KMS-11 (cell line): ENCODE data around the gene LHFPL4.
"Not testable (repeated sequence)": the region's sequence is repeated elsewhere in the genome, so short reads cannot be mapped to it uniquely, and the experiment has no call there.

Source experiments
- H2AFZ ChIP-seq: fragments of 200-600 bp; sonication (generic); 2 replicates; pipeline ENCODE4 v1.6.1; 2016; ENCODE audit warnings: antibody characterized with exemption, mixed run types, low read depth
- H3K27ac ChIP-seq: fragments of 200-600 bp; sonication (generic); 2 replicates; pipeline ENCODE4 v1.6.1; 2016; ENCODE audit warnings: mild to moderate bottlenecking, mixed run types
- H3K27me3 ChIP-seq: fragments of 200-600 bp; sonication (generic); 2 replicates; pipeline ENCODE4 v1.6.1; 2017; ENCODE audit warnings: mild to moderate bottlenecking, low read depth, mixed run types, moderate library complexity; ENCODE audit not compliant: insufficient read depth
- H3K36me3 ChIP-seq: fragments of 200-600 bp; sonication (generic); 2 replicates; pipeline ENCODE4 v1.6.1; 2017; ENCODE audit warnings: mild to moderate bottlenecking, mixed run types; ENCODE audit not compliant: insufficient read depth
- H3K4me1 ChIP-seq: fragments of 200-600 bp; sonication (generic); 2 replicates; pipeline ENCODE4 v1.6.1; 2016; ENCODE audit warnings: mild to moderate bottlenecking, low read depth, mixed run types; ENCODE audit not compliant: poor library complexity, severe bottlenecking
- H3K4me2 ChIP-seq: fragments of 200-600 bp; sonication (generic); 2 replicates; pipeline ENCODE4 v1.7.0; 2016; ENCODE audit warnings: mild to moderate bottlenecking, mixed run types
- H3K4me3 ChIP-seq: fragments of 200-600 bp; sonication (generic); IDR thresholded peaks from 2 replicates; pipeline ENCODE4 v1.6.1; 2017; ENCODE audit warnings: low read depth, low read length, mixed read lengths; ENCODE audit not compliant: insufficient read depth
- H3K79me2 ChIP-seq: fragments of 200-600 bp; sonication (generic); 2 replicates; pipeline ENCODE4 v1.6.1; 2016; ENCODE audit warnings: low read depth, mixed run types; ENCODE audit not compliant: insufficient read depth
- H3K9ac ChIP-seq: fragments of 200-600 bp; sonication (generic); 2 replicates; pipeline ENCODE4 v1.6.1; 2016; ENCODE audit warnings: mild to moderate bottlenecking, mixed run types
- H4K20me1 ChIP-seq: fragments of 200-600 bp; sonication (generic); 2 replicates; pipeline ENCODE4 v1.6.1; 2016; ENCODE audit warnings: mild to moderate bottlenecking, mixed run types; ENCODE audit not compliant: insufficient read depth
- CTCF ChIP-seq: fragments of 200-600 bp; sonication (generic); conservative IDR thresholded peaks from 2 replicates; pipeline ENCODE4 v1.6.1; 2017; ENCODE audit warnings: low read depth, mild to moderate bottlenecking, antibody characterized with exemption, low read length, moderate library complexity, mixed read lengths

Gene LHFPL4

GRCh38 chr3:9563851-9564250 lies 10.2 kb upstream of the LHFPL4 start:
- Histone ChIP-seq H3K79me2 (no peaks in the 10 kb centered on the region), H3K4me3 (no peak overlapping the region), H3K4me1 (peaks cover 14% of the 10 kb centered on the region), H2AFZ (no peak overlapping the region), H3K36me3 (no peaks in the 10 kb centered on the region), H3K27me3 (no peaks in the 10 kb centered on the region), H3K27ac (no peak overlapping the region), H4K20me1 (no peaks in the 10 kb centered on the region), H3K4me2 (no peak overlapping the region), H3K9ac (no peak overlapping the region)
- no peak for TF ChIP-seq CTCF

- not testable (repeated sequence) for H3K9ac ChIP-seq, H2AFZ ChIP-seq, H3K79me2 ChIP-seq, H3K4me2 ChIP-seq, H3K4me3 ChIP-seq, H3K27ac ChIP-seq, H3K27me3 ChIP-seq, H4K20me1 ChIP-seq, H3K36me3 ChIP-seq
- peaks cover 14% of the 10 kb centered on the region for H3K4me1 ChIP-seq
Measured at GRCh38 chr3:9560056-9560455, 6.4 kb upstream of the LHFPL4 start.

GRCh38 chr3:9553948-9554513 lies 409 bp upstream of the LHFPL4 start:
- no peaks in the 10 kb centered on the region for H3K27me3 ChIP-seq
- no peaks in the 10 kb centered on the region for H4K20me1 ChIP-seq
- H3K79me2 ChIP-seq: no peaks in the 10 kb centered on the region
- H3K36me3 ChIP-seq: no peaks in the 10 kb centered on the region
- no peak overlapping the region for H3K4me3 ChIP-seq
- H3K27ac ChIP-seq: no peak overlapping the region
- H3K4me2 ChIP-seq: no peak overlapping the region; the same call in 1 of the 2 replicates
- peak overlapping the region; percentile 86 for H2AFZ ChIP-seq
- no peak for TF ChIP-seq CTCF
- peaks cover 5% of the 10 kb centered on the region for H3K4me1 ChIP-seq
- H3K9ac ChIP-seq: peak overlapping the region; percentile 66; the same call in 1 of the 2 replicates

GRCh38 chr3:9552252-9552999 lies 1.2 kb downstream of the LHFPL4 start:
- peaks cover 5% of the 10 kb centered on the region for H3K4me1 ChIP-seq
- no peaks in the 10 kb centered on the region for H4K20me1 ChIP-seq
- H3K27ac ChIP-seq: no peak overlapping the region
- H3K36me3 ChIP-seq: no peaks in the 10 kb centered on the region
- no peak for TF ChIP-seq CTCF
- peak overlapping the region; percentile 42; the same call in 1 of the 2 replicates for H3K4me2 ChIP-seq
- no peak overlapping the region for H2AFZ ChIP-seq
- no peak overlapping the region for H3K9ac ChIP-seq
- no peaks in the 10 kb centered on the region for H3K79me2 ChIP-seq
- no peak overlapping the region for H3K4me3 ChIP-seq
- no peaks in the 10 kb centered on the region for H3K27me3 ChIP-seq

- no peaks in the 10 kb centered on the region for H3K27me3 ChIP-seq
- no peak overlapping the region for H3K4me3 ChIP-seq
- H3K4me1 ChIP-seq: peaks cover 5% of the 10 kb centered on the region
- H3K27ac ChIP-seq: no peak overlapping the region
- no peak overlapping the region for H2AFZ ChIP-seq
- H3K9ac ChIP-seq: no peak overlapping the region
- H3K79me2 ChIP-seq: no peaks in the 10 kb centered on the region
- no peak overlapping the region for H3K4me2 ChIP-seq
- TF ChIP-seq CTCF: no peak
- H3K36me3 ChIP-seq: no peaks in the 10 kb centered on the region
- H4K20me1 ChIP-seq: no peaks in the 10 kb centered on the region
Measured at GRCh38 chr3:9550999-9551398, 2.6 kb downstream of the LHFPL4 start.
